CD4-positive, alpha-beta T cell treated with Interleukin-10 for 1 hour (primary cell): Measurements from ENCODE around the gene SNX6.

Source experiments
- DNase-seq: peaks from one replicate; pipeline ENCODE4 v3.0.0-alpha.2; 2020

Gene SNX6

GRCh38 chr14:34633742-34634141, 3.8 kb upstream of the SNX6 start:
- DNase-seq = no peak

DNA sequence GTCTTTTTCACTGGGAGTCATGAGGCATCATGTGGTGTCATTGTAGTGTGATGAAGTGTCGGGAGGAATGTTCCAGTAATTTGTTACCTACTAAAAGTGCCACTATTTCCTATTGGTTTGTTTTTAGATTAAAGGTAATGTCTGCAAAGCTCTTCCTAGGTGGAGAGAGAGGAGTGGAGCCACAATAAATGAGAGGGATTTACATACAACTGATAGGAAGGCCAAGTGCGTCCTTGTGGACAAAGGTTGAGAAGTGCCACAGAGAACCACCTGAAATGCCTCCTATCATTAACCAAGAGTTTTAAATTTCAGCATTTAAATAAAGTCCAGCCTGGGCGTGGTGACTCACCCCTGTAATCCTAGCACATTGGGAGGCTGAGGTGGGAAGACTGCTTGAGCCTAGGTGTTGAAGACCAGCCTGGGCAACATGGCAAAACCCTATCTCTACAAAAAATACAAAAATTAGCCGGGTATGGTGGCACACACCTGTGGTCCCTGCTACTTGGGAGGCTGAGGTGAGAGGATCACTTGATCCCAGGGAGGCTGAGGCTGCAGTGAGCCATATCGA, 2.5 kb upstream of the SNX6 start:
- no peak for DNase-seq

- DNase-seq = no peak
Observed at GRCh38 chr14:34629344-34629656, 648 bp downstream of the SNX6 start.

DNA sequence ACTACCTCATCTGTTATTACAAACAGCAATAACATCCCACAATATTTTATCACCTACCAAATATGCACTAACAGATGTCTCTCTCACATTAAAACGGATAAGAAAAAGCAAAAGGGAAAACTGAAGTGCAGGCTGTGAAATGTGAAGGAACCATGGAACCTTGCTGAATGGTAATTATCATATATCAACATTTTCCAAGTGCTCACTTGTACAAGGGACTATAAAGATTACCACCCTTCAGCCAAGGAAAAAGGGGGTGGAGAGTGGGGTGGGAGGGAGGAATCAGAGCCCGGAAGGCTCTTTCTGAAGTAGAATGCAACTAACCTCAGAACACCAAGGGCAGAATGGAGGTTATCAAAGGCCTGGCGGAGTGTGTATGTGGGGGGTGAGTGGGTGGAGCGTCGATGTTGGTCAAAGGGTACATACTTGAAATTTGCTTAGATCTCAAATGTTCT, 1.2 kb downstream of the SNX6 start:
- peak; percentile 60 for DNase-seq

DNA sequence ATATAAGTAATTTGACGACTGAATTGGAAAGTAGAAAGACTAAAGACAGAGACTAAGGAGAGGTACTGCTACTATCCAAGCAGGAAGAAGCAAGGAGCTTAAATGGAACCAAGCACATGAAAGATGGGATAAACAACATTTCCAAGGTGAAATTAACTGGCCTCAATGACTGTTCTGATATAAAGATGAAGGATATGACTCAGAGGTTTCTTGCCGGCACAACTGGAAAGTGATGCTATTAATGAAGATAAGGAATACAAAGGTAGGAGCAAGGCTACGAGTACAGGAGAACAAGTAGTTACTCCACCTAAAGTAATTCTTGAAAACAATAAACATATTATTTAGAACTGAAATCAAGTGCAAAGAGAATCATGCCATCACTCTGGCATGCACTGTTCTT, 6.4 kb downstream of the SNX6 start:
- DNase-seq = no peak

- no peak for DNase-seq
Observed at GRCh38 chr14:34620839-34621238, 9.1 kb downstream of the SNX6 start.

- DNase-seq = no peak
Observed at GRCh38 chr14:34620115-34620514, 9.8 kb downstream of the SNX6 start.

- no peak for DNase-seq
Observed at GRCh38 chr14:34619471-34619870, 10.5 kb downstream of the SNX6 start.

DNA sequence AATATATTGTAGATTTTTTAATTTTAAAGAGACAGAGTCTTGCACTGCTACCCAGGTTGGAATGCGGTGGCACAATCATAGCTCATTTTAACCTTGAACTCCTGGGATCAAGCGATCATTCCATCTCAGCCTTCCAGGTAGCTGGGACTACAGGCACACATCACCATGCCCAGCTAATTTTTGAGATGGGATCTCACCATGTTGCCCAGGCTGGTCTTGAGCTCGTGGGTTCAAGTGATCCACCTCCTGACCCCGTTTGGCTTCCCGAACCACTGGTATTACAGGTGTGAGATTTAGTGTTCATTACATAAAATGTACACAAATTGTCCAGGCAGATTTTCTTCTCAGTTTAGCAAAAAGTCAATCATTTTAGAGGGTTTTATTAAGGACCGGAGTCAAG, 13.6 kb downstream of the SNX6 start:
- no peak for DNase-seq

DNA sequence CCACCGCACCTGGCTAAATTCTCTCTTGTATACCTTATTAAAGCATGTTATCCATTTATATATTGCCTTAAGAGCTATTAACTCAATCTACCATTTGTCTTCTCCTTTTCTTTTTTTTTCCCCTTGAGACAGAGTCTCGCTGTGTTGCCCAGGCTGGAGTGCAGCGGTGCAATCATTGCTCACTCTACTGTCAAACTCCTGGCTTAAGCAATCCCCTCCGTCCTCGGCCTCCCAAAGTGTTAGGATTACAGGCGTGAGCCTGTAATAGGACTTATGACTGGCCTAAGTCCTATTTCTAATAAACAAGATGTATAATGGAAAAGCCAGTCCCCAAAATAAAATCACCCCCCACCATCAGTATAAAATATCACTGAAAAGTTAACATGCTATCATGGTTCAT, 14.4 kb downstream of the SNX6 start:
- DNase-seq = no peak

GRCh38 chr14:34614638-34615037, 15.3 kb downstream of the SNX6 start:
- DNase-seq = no peak

DNA sequence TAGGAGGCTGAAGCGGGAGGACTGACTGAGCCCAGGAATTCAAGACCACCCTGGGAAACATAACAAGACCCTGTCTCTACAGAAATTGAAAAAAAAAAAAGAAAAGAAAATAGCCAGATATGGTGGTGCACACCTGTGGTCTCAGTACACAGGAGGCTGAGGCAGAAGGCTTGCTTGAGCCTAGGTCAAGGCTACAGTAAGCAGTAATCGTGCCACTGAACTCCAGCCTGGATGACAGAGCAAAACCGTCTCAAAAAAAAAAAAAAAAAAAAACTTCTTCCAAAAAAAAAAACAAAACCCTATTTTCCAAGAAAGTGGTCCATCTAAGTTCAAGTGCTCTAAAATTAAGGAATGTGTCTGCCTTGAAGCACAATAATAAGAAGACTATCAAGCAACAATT, 19.8 kb downstream of the SNX6 start:
- no peak for DNase-seq

DNA sequence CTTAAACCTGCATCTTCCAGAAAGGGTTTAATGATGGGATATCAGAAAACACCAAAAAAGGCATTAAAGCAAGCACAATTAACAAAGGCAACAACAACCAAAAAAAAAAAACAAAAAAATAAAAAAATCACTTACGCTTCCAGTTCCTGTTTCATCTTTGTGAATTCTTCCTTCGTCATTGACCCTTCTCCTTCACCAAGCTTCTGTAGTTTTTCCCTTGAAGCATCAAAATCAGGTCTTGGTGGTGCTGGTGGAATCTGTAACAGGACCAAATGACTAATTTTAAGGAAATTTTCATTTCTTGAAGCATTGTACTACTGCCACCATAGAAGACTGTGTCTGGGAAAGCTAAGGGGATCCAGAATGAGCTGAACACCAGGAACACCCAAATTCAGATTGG, 24.5 kb downstream of the SNX6 start:
- DNase-seq = no peak

DNA sequence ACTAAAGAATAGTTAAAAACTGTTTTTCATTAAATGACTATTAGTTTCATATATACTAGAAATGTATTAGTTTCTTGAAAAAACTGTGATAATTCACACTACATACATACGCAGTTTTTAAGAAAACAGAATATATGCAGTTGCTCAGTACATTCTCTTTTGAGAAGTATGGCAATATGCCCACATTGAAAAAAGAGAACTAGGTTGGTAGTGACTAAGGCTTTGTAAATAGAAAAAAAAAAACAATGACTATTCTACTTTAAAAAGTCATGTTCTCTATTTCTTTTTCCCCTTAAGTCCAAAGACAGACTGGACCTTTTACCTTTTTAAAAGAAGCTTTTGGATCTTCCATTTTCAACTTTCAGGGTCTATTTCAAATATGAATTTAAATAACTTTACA, 25.0 kb downstream of the SNX6 start:
- DNase-seq = no peak

- DNase-seq = no peak
Observed at GRCh38 chr14:34596891-34597290, 33.1 kb downstream of the SNX6 start.

DNA sequence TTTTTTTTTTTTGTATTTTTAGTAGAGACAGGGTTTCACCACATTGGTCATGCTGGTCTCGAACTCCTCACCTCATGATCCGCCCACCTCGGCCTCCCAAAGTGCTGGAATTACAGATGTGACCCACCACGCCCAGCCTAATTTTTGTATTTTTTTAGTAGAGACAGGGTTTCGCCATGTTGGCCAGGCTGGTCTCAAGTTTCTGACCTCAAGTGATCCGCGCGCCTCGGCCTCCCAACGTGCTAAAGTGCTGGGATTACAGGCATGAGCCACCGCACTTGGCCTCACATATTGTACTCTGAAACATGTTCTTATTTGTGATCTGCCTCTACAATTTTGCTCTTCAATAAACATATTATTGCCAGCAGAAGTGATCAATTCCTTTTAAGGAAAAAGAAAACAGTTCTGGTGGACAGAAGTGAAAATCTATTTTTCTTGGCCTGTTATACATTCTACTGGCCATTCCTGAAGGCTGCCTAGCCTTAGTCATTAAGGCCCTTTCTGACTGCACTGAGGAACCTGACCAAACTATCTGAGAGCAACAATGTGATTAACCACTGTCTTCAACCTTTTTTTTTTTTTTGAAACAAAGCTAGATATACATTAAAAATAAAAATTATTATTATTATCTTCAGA, 36.1 kb downstream of the SNX6 start:
- no peak for DNase-seq

GRCh38 chr14:34592623-34593022, 37.3 kb downstream of the SNX6 start:
- no peak for DNase-seq

DNA sequence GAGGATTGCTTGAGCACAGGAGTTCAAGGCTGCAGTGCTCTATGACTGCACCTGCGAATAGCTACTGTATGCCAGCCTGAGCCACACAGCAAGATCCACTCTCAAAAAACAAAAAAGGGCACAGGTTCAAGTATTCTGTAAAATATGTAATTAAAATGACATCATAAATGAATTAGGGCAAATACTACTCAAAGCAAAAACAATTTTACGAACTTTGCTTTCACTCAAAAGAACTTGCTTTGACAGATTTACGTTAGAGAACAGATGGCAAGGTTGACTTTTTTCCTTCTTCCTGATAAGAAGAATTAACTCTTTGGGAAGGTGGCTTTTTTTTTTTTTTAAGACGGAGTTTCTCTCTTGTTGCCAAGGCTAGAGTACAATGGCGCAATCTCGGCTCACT, 46.4 kb downstream of the SNX6 start:
- no peak for DNase-seq

GRCh38 chr14:34582117-34582680, 47.7 kb downstream of the SNX6 start:
- DNase-seq = no peak

GRCh38 chr14:34580381-34580780, 49.6 kb downstream of the SNX6 start:
- DNase-seq = no peak

DNA sequence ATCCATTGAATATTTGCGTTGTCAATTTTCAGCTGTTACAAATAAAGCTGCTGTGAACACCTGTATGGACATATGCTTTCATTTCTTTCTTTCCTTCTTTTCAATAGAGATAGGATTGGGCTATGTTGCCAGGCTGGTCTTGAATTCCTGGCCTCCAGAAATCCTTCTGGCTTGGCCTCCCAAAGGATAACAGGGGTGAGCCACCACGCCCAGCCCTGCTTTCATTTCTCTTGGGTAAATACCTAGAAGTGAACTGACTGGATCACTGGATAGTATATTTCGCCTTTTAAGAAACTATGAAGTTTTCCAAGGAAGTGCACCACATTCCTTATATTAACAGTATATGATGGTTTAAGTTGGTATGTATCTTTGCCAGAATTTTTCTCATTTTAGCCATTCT, 58.2 kb downstream of the SNX6 start:
- no peak for DNase-seq

GRCh38 chr14:34569750-34570149, 60.2 kb downstream of the SNX6 start:
- DNase-seq = no peak

- DNase-seq = no peak
Observed at GRCh38 chr14:34568803-34569202, 61.1 kb downstream of the SNX6 start.

DNA sequence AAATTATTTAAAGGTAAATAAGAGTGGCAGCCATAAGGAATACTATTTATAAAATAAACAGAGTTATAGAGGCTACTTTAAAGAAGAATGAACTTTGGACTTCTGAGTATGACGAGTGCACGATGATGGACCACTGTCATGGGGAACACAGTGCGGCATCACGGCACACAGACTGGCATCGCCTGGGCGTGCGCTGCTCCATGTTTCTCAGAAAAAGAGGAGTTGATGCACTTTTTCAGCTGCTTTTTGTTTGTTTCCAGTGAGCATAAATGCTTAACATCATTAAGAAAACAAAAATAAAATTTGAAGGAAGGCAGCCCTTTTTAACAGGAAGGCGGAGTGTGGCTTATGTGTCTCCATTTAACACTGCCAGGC, 67.2 kb downstream of the SNX6 start:
- no peak for DNase-seq
